Left lobe of liver (tissue), 2 donors: ENCODE measurements around the gene ITSN1. TPM values are rescaled to one million over a fixed set of nuclear protein-coding genes. Genes with fewer than 3 reads are reported as not detected.
"Not testable (repeated sequence)": the region's sequence is repeated elsewhere in the genome, so short reads cannot be mapped to it uniquely, and the experiment has no call there.

Experiments used
- ATAC-seq: fragments of 200-7000 bp; cut with Tn5 transposase; one replicate; pipeline ENCODE4 v1.9.1; 2020; ENCODE audit warnings: mild to moderate bottlenecking, moderate library complexity
- DNase-seq: peaks from one replicate; pipeline ENCODE4 v3.0.0-alpha.2; 2020; ENCODE audit warnings: low spot score
- total RNA-seq: library from RNA; stranded (reverse); gene quantifications from one replicate; pipeline ENCODE4 v1.2.1, GENCODE V29; 2021
- donor health status: DM: no; HTN: no; CAD: no; lungs with moderate emphysema.
- donor health status: DM: no; HTN: yes; CAD: no.

Gene ITSN1
- total RNA-seq, 1 donor from 2014 or later, result 33.6 TPM

GRCh38 chr21:33909756-33910155, 267.5 kb downstream of the ITSN1 start:
- no peak for DNase-seq
- ATAC-seq, result no peak

GRCh38 chr21:33914188-33914587, 271.9 kb downstream of the ITSN1 start:
- ATAC-seq, result no peak
- no peak for DNase-seq

- DNase-seq (peak; percentile 98), ATAC-seq (peak; percentile 97)
These were observed 273.3 kb downstream of the ITSN1 start, which contains the start of gene ATP5PO for GRCh38 chr21:33915368-33916199. ATP5PO (minus strand) TSS chr21:33915804; CDS start chr21:33915763, 41 bp downstream.

GRCh38 chr21:33916200-33916567, 273.9 kb downstream of the ITSN1 start:
- DNase-seq (no peak), ATAC-seq (no peak)

GRCh38 chr21:33917421-33917820, 275.1 kb downstream of the ITSN1 start:
- peak; percentile 5 for ATAC-seq
- DNase-seq, result no peak

- DNase-seq (peak; percentile 91), ATAC-seq (peak; percentile 99)
These were observed 281.9 kb downstream of the ITSN1 start for GRCh38 chr21:33924079-33924765.

- DNase-seq, result no peak
- ATAC-seq, result peak; percentile 27
These were observed 282.4 kb downstream of the ITSN1 start for GRCh38 chr21:33924766-33925100.

GRCh38 chr21:33926248-33926647, 283.9 kb downstream of the ITSN1 start:
- DNase-seq, ATAC-seq: not testable (repeated sequence)

GRCh38 chr21:33931052-33931798, 288.9 kb downstream of the ITSN1 start:
- not testable (repeated sequence) for DNase-seq
- ATAC-seq, result peak; percentile 79

GRCh38 chr21:33931799-33932390, 289.6 kb downstream of the ITSN1 start:
- DNase-seq (no peak), ATAC-seq (peak; percentile 87)

GRCh38 chr21:33932731-33933130, 290.4 kb downstream of the ITSN1 start:
- DNase-seq (no peak), ATAC-seq (no peak)

- no peak for DNase-seq
- no peak for ATAC-seq
These were observed 294.2 kb downstream of the ITSN1 start for GRCh38 chr21:33936301-33937038.

GRCh38 chr21:33937146-33937545, 294.8 kb downstream of the ITSN1 start:
- DNase-seq, result no peak
- no peak for ATAC-seq

- ATAC-seq (no peak), DNase-seq (no peak)
These were observed 295.6 kb downstream of the ITSN1 start for GRCh38 chr21:33937931-33938339.

GRCh38 chr21:33938381-33938780, 296.1 kb downstream of the ITSN1 start:
- ATAC-seq, result no peak
- no peak for DNase-seq

GRCh38 chr21:33939226-33939625, 296.9 kb downstream of the ITSN1 start:
- DNase-seq (no peak), ATAC-seq (no peak)

GRCh38 chr21:33940164-33940880, 298.0 kb downstream of the ITSN1 start:
- ATAC-seq (no peak), DNase-seq (no peak)

- no peak for ATAC-seq
- DNase-seq, result no peak
These were observed 298.6 kb downstream of the ITSN1 start for GRCh38 chr21:33940881-33941245.

- DNase-seq (no peak), ATAC-seq (no peak)
These were observed 300.1 kb downstream of the ITSN1 start for GRCh38 chr21:33942426-33942825.

GRCh38 chr21:33943293-33943692, 301.0 kb downstream of the ITSN1 start:
- ATAC-seq, result no peak
- DNase-seq, result no peak
